Spleen (tissue), 7 donors: ENCODE data around the gene ELOB.

ENCODE experiments used
- CTCF ChIP-seq, 11 experiments: fragments of 200-600 bp in 7 of 11; fragments of 450-650 bp in 4 of 11; sonication (generic) in 4 of 11; IDR thresholded peaks in 8 of 11; conservative IDR thresholded peaks in 3 of 11; 1 replicate in 7 of 11; 2 replicates in 4 of 11; pipeline versions ENCODE4 v1.4.0 to v1.8.0; 2016 to 2021; ENCODE audit warnings: antibody characterized with exemption in 11 of 11, inconsistent platforms in 4 of 11, mild to moderate bottlenecking in 1 of 11
- POLR2A ChIP-seq, 3 donors: fragments of 450-650 bp; IDR thresholded peaks; one replicate each; pipeline ENCODE4 v1.5.1; 2017; ENCODE audit warnings: antibody characterized with exemption in 3 of 3, mild to moderate bottlenecking in 1 of 3
- POLR2AphosphoS5 ChIP-seq, 3 donors: sonication (generic); formaldehyde crosslinking; IDR thresholded peaks; one replicate each; pipeline ENCODE4 v1.5.1; 2017; ENCODE audit warnings: antibody characterized with exemption in 3 of 3
- donor health status: DM: no; HTN: no; CAD: no; lungs with moderate emphysema.
- donor health status: DM: no; HTN: no; CAD: no.
- donor health status: DM: no; HTN: no; CAD: no.

GRCh38 chr16:2821487-2822157 lies 44.5 kb upstream of the ELOB start:
- TF ChIP-seq POLR2A (IDR thresholded peaks at IDR 0.05) (no peak), CTCF (IDR thresholded peaks at IDR 0.05 in 8 of 11, conservative IDR thresholded peaks at IDR 0.05 in 3 of 11) (no peak), POLR2AphosphoS5 (IDR thresholded peaks at IDR 0.05) (no peak)
